Body of pancreas (tissue), 4 donors: Measurements from ENCODE around the gene SOBP. TPM values are rescaled to one million over a fixed set of nuclear protein-coding genes. Genes with fewer than 3 reads are reported as not detected.

Source experiments
- ATAC-seq: fragments of 150-250 bp; one replicate; pipeline ENCODE4 v1.9.1; 2016
- DNase-seq, 4 donors: peaks; one replicate each; pipeline ENCODE4 v3.0.0-alpha.2; 2019
- H3K27ac ChIP-seq, 4 donors: fragments of 200-600 bp; sonication (generic); 1 replicate in 3 of 4; 2 replicates in 1 of 4; pipeline versions ENCODE4 v1.5.1 to v1.6.1; 2016 to 2019; ENCODE audit warnings: mild to moderate bottlenecking in 1 of 4, mixed read lengths in 1 of 4, moderate library complexity in 1 of 4
- H3K27me3 ChIP-seq, 2 donors: fragments of 200-600 bp; sonication (generic); one replicate each; pipeline ENCODE4 v1.6.0; 2016; ENCODE audit warnings: mild to moderate bottlenecking in 1 of 2
- H3K36me3 ChIP-seq, 2 donors: fragments of 200-600 bp; sonication (generic); replicated peaks in 1 of 2; 2 replicates each; pipeline ENCODE4 v1.5.1; 2016; ENCODE audit warnings: low read depth in 2 of 2; ENCODE audit not compliant: insufficient read depth in 1 of 2
- H3K4me1 ChIP-seq: fragments of 200-600 bp; sonication (generic); one replicate; pipeline ENCODE4 v1.6.0; 2016
- H3K4me3 ChIP-seq, 2 donors: fragments of 200-600 bp; sonication (generic); 1 replicate in 1 of 2; 2 replicates in 1 of 2; pipeline ENCODE4 v1.5.1; 2016 to 2019
- H3K9me3 ChIP-seq, 3 donors: fragments of 200-600 bp; sonication (generic); 1 replicate in 2 of 3; 2 replicates in 1 of 3; pipeline ENCODE4 v1.5.1; 2016
- CTCF ChIP-seq, 7 experiments: fragments of 450-650 bp in 4 of 7; fragments of 200-600 bp in 3 of 7; sonication (generic) in 3 of 7; IDR thresholded peaks; one replicate each; pipeline ENCODE4 v1.5.1; 2016 to 2019; ENCODE audit warnings: antibody characterized with exemption in 7 of 7
- POLR2A ChIP-seq, 3 donors: fragments of 450-650 bp; IDR thresholded peaks; one replicate each; pipeline ENCODE4 v1.6.1; 2016; ENCODE audit warnings: antibody characterized with exemption in 3 of 3, mild to moderate bottlenecking in 2 of 3
- WGBS, 2 donors: methylation state at CpG; one replicate each; pipeline ENCODE4 v1.1.5; 2017; 5-methylcytosine and 5-hydroxymethylcytosine counted together
- intact Hi-C: fragments of 100-400 bp; cut with DNase I; formaldehyde crosslinking; loops from one replicate; pipeline ENCODE4 v1.15.1; 2023
- total RNA-seq, 2 donors: library from RNA; depleted of rRNA; stranded (reverse); fragments of >200 nt; gene quantifications; one replicate each; pipeline ENCODE4 v1.1.0, GENCODE V29; 2016

Gene SOBP
- total RNA-seq, 2 donors from 2014 or later = 0.66 to 3.1 TPM

- Histone ChIP-seq H3K27ac (no peak overlapping the region), H3K36me3 (no peaks in the 10 kb centered on the region), H3K4me3 (no peak overlapping the region), H3K27me3 (no peaks in the 10 kb centered on the region), H3K9me3 (no peaks in the 10 kb centered on the region), H3K4me1 (no peaks in the 10 kb centered on the region)
- no peak for TF ChIP-seq POLR2A (IDR thresholded peaks at IDR 0.05)
- ATAC-seq (no peak), DNase-seq (no peak)
- intact Hi-C loops = no loop called here
- WGBS, 2 donors = 97% methylated on average over 1 of the region's 1 CpG
Observed at GRCh38 chr6:107496892-107497684, 7.2 kb downstream of the SOBP start.

- DNase-seq = no peak
- Histone ChIP-seq H3K27ac (no peak overlapping the region), H3K9me3 (no peaks in the 10 kb centered on the region), H3K27me3 (no peaks in the 10 kb centered on the region), H3K4me3 (no peak overlapping the region), H3K36me3 (no peaks in the 10 kb centered on the region), H3K4me1 (peaks cover 1% of the 10 kb centered on the region)
- intact Hi-C loops = no loop called here
- WGBS, 2 donors = 57 to 59% methylated on average over 4 of the region's 4 CpGs
- TF ChIP-seq CTCF (IDR thresholded peaks at IDR 0.05) = no peak
- no peak for TF ChIP-seq POLR2A (IDR thresholded peaks at IDR 0.05)
- ATAC-seq = no peak
Observed at GRCh38 chr6:107504270-107505026, 14.5 kb downstream of the SOBP start.

- Histone ChIP-seq H3K27me3 (no peaks in the 10 kb centered on the region), H3K4me3 (no peak overlapping the region), H3K9me3 (no peaks in the 10 kb centered on the region), H3K4me1 (peaks cover 14% of the 10 kb centered on the region), H3K27ac (no peak overlapping the region), H3K36me3 (no peaks in the 10 kb centered on the region)
- WGBS, 2 donors = 72 to 96% methylated on average over 1 of the region's 1 CpG
- ATAC-seq (no peak), DNase-seq (no peak)
- TF ChIP-seq POLR2A (IDR thresholded peaks at IDR 0.05) = no peak
- no peak for TF ChIP-seq CTCF (IDR thresholded peaks at IDR 0.05)
- intact Hi-C loops = no loop called here
Observed at GRCh38 chr6:107506145-107506544, 16.2 kb downstream of the SOBP start.

- Histone ChIP-seq H3K27me3 (no peaks in the 10 kb centered on the region), H3K36me3 (no peaks in the 10 kb centered on the region), H3K4me1 (peaks cover 14% of the 10 kb centered on the region), H3K27ac (peak overlapping the region in 2 of 4 donors; percentile 16 to 28), H3K9me3 (no peaks in the 10 kb centered on the region), H3K4me3 (no peak overlapping the region)
- intact Hi-C loops = no loop called here
- peak; percentile 30 for ATAC-seq
- 11 to 16% methylated on average over 3 of the region's 3 CpGs for WGBS, 2 donors
- peak in 3 of 4 donors; percentile 23 to 28 (median 27) for DNase-seq
- no peak for TF ChIP-seq CTCF (IDR thresholded peaks at IDR 0.05)
- TF ChIP-seq POLR2A (IDR thresholded peaks at IDR 0.05) = no peak
Observed at GRCh38 chr6:107509506-107509905, 19.6 kb downstream of the SOBP start.

- H3K36me3 ChIP-seq = no peaks in the 10 kb centered on the region
- H3K27me3 ChIP-seq = no peaks in the 10 kb centered on the region
- no peaks in the 10 kb centered on the region for H3K9me3 ChIP-seq
- H3K27ac ChIP-seq = peak overlapping the region in 2 of 4 donors; percentile 16 to 28
- H3K4me1 ChIP-seq = peaks cover 14% of the 10 kb centered on the region
- WGBS, 2 donors = 24 to 35% methylated on average over 2 of the region's 2 CpGs
- ATAC-seq (no peak), DNase-seq (no peak)
- TF ChIP-seq CTCF (IDR thresholded peaks at IDR 0.05) (no peak), POLR2A (IDR thresholded peaks at IDR 0.05) (no peak)
- intact Hi-C loops = no loop called here
- no peak overlapping the region for H3K4me3 ChIP-seq
Observed at GRCh38 chr6:107510108-107510507, 20.2 kb downstream of the SOBP start.
